ENCODE results near the gene NAT8L. TPM values are rescaled to one million over a fixed set of nuclear protein-coding genes. Genes with fewer than 3 reads are reported as not detected.
"Not testable (repeated sequence)": the region's sequence is repeated elsewhere in the genome, so short reads cannot be mapped to it uniquely, and the experiment has no call there.

The NAT8L gene, protein sequence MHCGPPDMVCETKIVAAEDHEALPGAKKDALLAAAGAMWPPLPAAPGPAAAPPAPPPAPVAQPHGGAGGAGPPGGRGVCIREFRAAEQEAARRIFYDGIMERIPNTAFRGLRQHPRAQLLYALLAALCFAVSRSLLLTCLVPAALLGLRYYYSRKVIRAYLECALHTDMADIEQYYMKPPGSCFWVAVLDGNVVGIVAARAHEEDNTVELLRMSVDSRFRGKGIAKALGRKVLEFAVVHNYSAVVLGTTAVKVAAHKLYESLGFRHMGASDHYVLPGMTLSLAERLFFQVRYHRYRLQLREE
- total RNA-seq, result 10 to 100 TPM in 1 of 2 donors, under 1 TPM in 1; 0.41 to 36.4 TPM

- no peaks in the 10 kb centered on the region for H3K36me3 ChIP-seq
- 1% methylated on average over 48 of the region's 119 CpGs for WGBS
- no peak within 1 kb of the TSS for H3K27ac ChIP-seq
- H3K4me1 ChIP-seq (replicated peaks), result no peaks in the 10 kb centered on the region
- peaks cover 12% of the 10 kb centered on the region for H3K27me3 ChIP-seq (replicated peaks; ENCODE audit: insufficient read depth)
- H3K9me3 ChIP-seq, result no peaks in the 10 kb centered on the region
- no peak for DNase-seq (ENCODE audit: low spot score)
- TF ChIP-seq POLR2AphosphoS5 (IDR thresholded peaks at IDR 0.05) (no peak), POLR2A (IDR thresholded peaks at IDR 0.05) (no peak)
- peak within 1 kb of the TSS; percentile 23 to 37 for H3K4me3 ChIP-seq
- intact Hi-C loops (cut with DNase I), result no loop called here
These were observed at the start of gene NAT8L for GRCh38 chr4:2059046-2059725. Gene NAT8L (plus strand): TSS chr4:2059327. CDS start chr4:2059512, 185 bp downstream.

- Histone ChIP-seq H3K36me3 (no peaks in the 10 kb centered on the region), H3K4me3 (peak overlapping the region; percentile 82 to 99), H3K9me3 (no peaks in the 10 kb centered on the region), H3K4me1 (replicated peaks) (no peaks in the 10 kb centered on the region), H3K27me3 (replicated peaks; ENCODE audit: insufficient read depth) (no peaks in the 10 kb centered on the region), H3K27ac (peak overlapping the region; percentile 93 to 96)
- intact Hi-C loops (cut with DNase I), result no loop called here
- TF ChIP-seq POLR2AphosphoS5 (IDR thresholded peaks at IDR 0.05) (no peak), POLR2A (IDR thresholded peaks at IDR 0.05) (no peak)
- TF ChIP-seq, protein P1, sequence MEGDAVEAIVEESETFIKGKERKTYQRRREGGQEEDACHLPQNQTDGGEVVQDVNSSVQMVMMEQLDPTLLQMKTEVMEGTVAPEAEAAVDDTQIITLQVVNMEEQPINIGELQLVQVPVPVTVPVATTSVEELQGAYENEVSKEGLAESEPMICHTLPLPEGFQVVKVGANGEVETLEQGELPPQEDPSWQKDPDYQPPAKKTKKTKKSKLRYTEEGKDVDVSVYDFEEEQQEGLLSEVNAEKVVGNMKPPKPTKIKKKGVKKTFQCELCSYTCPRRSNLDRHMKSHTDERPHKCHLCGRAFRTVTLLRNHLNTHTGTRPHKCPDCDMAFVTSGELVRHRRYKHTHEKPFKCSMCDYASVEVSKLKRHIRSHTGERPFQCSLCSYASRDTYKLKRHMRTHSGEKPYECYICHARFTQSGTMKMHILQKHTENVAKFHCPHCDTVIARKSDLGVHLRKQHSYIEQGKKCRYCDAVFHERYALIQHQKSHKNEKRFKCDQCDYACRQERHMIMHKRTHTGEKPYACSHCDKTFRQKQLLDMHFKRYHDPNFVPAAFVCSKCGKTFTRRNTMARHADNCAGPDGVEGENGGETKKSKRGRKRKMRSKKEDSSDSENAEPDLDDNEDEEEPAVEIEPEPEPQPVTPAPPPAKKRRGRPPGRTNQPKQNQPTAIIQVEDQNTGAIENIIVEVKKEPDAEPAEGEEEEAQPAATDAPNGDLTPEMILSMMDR (IDR thresholded peaks at IDR 0.05), result peak in 1 of 4 experiments; percentile 28
- DNase-seq (ENCODE audit: low spot score), result peak; percentile 21
- WGBS, result 5% methylated on average over 23 of the region's 23 CpGs
These were observed 49.4 kb upstream of the NAT8L start for GRCh38 chr4:2009651-2010233.

- TF ChIP-seq POLR2AphosphoS5 (IDR thresholded peaks at IDR 0.05) (no peak), POLR2A (IDR thresholded peaks at IDR 0.05) (no peak)
- TF ChIP-seq, protein P1 (IDR thresholded peaks at IDR 0.05), result no peak
- no peaks in the 10 kb centered on the region for H3K27me3 ChIP-seq (replicated peaks; ENCODE audit: insufficient read depth)
- H3K36me3 ChIP-seq, result no peaks in the 10 kb centered on the region
- intact Hi-C loops (cut with DNase I), result no loop called here
- no peaks in the 10 kb centered on the region for H3K9me3 ChIP-seq
- WGBS, result 91% methylated on average over 3 of the region's 3 CpGs
- H3K27ac ChIP-seq, result no peak overlapping the region
- no peak for DNase-seq (ENCODE audit: low spot score)
- H3K4me3 ChIP-seq, result no peak overlapping the region
- no peaks in the 10 kb centered on the region for H3K4me1 ChIP-seq (replicated peaks)
These were observed 47.5 kb upstream of the NAT8L start for GRCh38 chr4:2011583-2011982.

DNA sequence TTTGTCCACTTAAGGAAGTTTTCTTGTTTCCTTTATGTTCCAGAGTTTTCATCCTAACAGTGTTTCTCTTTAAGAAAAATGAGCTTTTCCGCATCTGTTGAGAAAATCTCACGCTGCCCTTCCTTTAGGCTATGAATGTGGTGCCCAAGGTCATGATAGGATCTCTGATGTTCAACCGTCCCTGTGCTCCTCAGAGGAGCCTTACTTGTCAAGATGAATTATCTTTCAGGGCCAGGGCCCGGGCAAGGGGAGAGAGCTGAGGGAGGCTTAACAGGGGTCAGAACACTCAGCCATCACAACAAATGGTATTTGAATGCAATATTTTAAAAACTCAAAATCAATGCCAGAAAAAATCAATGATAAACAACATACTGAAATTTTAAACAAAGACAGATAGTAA, 44.1 kb upstream of the NAT8L start:
- intact Hi-C loops (cut with DNase I), result no loop called here
- Histone ChIP-seq H3K27me3 (replicated peaks; ENCODE audit: insufficient read depth) (no peaks in the 10 kb centered on the region), H3K27ac (no peak overlapping the region), H3K4me1 (replicated peaks) (no peaks in the 10 kb centered on the region), H3K36me3 (no peaks in the 10 kb centered on the region), H3K9me3 (no peaks in the 10 kb centered on the region), H3K4me3 (no peak overlapping the region)
- WGBS, result 72% methylated on average over 4 of the region's 4 CpGs
- no peak for TF ChIP-seq POLR2AphosphoS5 (IDR thresholded peaks at IDR 0.05)
- TF ChIP-seq POLR2A (IDR thresholded peaks at IDR 0.05), result no peak
- TF ChIP-seq, protein P1 (IDR thresholded peaks at IDR 0.05), result no peak
- DNase-seq (ENCODE audit: low spot score), result no peak

DNA sequence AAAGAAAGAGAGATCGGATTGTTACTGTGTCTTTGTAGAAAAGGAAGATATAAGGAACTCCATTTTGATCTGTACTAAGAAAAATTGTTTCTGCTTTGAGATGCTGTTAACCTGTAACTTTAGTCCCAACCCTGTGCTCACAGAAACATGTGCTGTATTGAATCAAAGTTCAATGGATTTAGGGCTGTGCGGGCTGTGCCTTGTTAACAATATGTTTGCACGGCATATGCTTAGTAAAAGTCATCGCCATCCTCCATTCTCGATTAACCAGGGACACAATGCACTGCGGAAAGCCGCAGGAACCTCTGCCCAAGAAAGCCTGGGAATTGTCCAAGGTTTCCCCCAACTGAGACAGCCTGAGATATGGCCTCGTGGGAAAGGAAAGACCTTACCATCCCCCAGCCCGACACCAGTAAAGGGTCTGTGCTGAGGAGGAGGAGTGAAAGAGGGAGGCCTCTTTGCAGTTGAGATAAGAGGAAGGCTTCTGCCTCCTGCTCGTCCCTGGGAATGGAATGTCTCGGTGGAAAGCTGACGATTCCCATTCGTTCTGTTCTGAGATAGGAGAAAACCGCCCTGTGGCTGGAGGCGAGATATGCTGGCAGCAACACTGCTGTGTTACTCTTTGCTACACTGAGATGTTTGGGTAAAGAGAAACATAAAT, 37.6 kb upstream of the NAT8L start:
- H3K4me3 ChIP-seq; H3K4me1 ChIP-seq (replicated peaks); H3K9me3 ChIP-seq; H3K27me3 ChIP-seq (replicated peaks; ENCODE audit: insufficient read depth); intact Hi-C loops (cut with DNase I); DNase-seq (ENCODE audit: low spot score); H3K36me3 ChIP-seq; H3K27ac ChIP-seq: not testable (repeated sequence)
- 24% methylated on average over 15 of the region's 15 CpGs for WGBS
